HepG2 (cell line): ENCODE measurements around the gene APIP. TPM values are rescaled to one million over a fixed set of nuclear protein-coding genes. Genes with fewer than 3 reads are reported as not detected.
A peak's percentile ranks its signal among the peaks of the same experiment; 100 is the strongest.

Source experiments
- ASH2L ChIP-seq: fragments of 300-600, 200-600 bp; sonication (generic); IDR thresholded peaks from 2 replicates; pipeline ENCODE4 v1.7.0; 2017; ENCODE audit warnings: low read depth, mild to moderate bottlenecking, moderate library complexity, mixed read lengths, low read length; ENCODE audit not compliant: insufficient read length
- ATF4 ChIP-seq, 2 experiments: fragments of 450-650 bp in 1 of 2; sonication (generic) in 1 of 2; formaldehyde crosslinking; IDR thresholded peaks; 2 replicates each; pipeline versions ENCODE4 v1.5.0 to v1.8.0; 2020 to 2022; ENCODE audit warnings: mild to moderate bottlenecking in 1 of 2, missing genetic modification reagents in 1 of 2
- CC2D1A ChIP-seq: sonication (generic); formaldehyde crosslinking; IDR thresholded peaks from 2 replicates; pipeline ENCODE4 v1.8.1; 2023; ENCODE audit warnings: mild to moderate bottlenecking, missing genetic modification reagents
- CHD4 ChIP-seq: fragments of 200-600 bp; sonication (generic); IDR thresholded peaks from 2 replicates; pipeline ENCODE4 v1.7.0; 2017; ENCODE audit warnings: mild to moderate bottlenecking, low read length, borderline replicate concordance
- EED ChIP-seq: sonication (generic); formaldehyde crosslinking; IDR thresholded peaks from 2 replicates; pipeline ENCODE4 v1.5.0; 2020; ENCODE audit warnings: mild to moderate bottlenecking, missing genetic modification reagents
- FOXA3 ChIP-seq: IDR thresholded peaks from 2 replicates; pipeline ENCODE4 v1.6.1; 2016; ENCODE audit warnings: missing genetic modification reagents, missing compliant biosample characterization
- PHF5A ChIP-seq: IDR thresholded peaks from one replicate; pipeline ENCODE4 v1.6.1; 2018; ENCODE audit warnings: low read depth, missing genetic modification reagents; ENCODE audit not compliant: unreplicated experiment
- PRMT3 ChIP-seq: sonication (generic); formaldehyde crosslinking; IDR thresholded peaks from 2 replicates; pipeline ENCODE4 v1.8.1; 2022; ENCODE audit warnings: low read depth, mild to moderate bottlenecking, moderate library complexity, missing genetic modification reagents, borderline replicate concordance
- SAFB2 ChIP-seq: sonication (generic); formaldehyde crosslinking; IDR thresholded peaks from 2 replicates; pipeline ENCODE4 v1.5.1; 2020; ENCODE audit warnings: missing genetic modification reagents, low read depth, mild to moderate bottlenecking, borderline replicate concordance
- TEAD2 ChIP-seq: sonication (generic); formaldehyde crosslinking; IDR thresholded peaks from 2 replicates; pipeline ENCODE4 v1.9.0; 2021; ENCODE audit warnings: missing genetic modification reagents
- TOE1 ChIP-seq: sonication (generic); formaldehyde crosslinking; IDR thresholded peaks from 2 replicates; pipeline ENCODE4 v1.4.0; 2020; ENCODE audit warnings: mild to moderate bottlenecking, missing genetic modification reagents
- ZBTB3 ChIP-seq: sonication (generic); formaldehyde crosslinking; IDR thresholded peaks from 2 replicates; pipeline ENCODE4 v1.4.0; 2020; ENCODE audit warnings: low read depth, mild to moderate bottlenecking, moderate library complexity, missing genetic modification reagents, borderline replicate concordance
- ZBTB7A ChIP-seq: sonication (generic); formaldehyde crosslinking; IDR thresholded peaks from 2 replicates; pipeline ENCODE4 v1.8.0; 2022; ENCODE audit warnings: mild to moderate bottlenecking, missing genetic modification reagents
- ZFP1 ChIP-seq: IDR thresholded peaks from 2 replicates; pipeline ENCODE4 v1.6.1; 2016
- ZHX2 ChIP-seq, 2 experiments: sonication (generic) in 1 of 2; formaldehyde crosslinking in 1 of 2; IDR thresholded peaks; 2 replicates each; pipeline versions ENCODE4 v1.6.1 to v1.9.0; 2014 to 2022; ENCODE audit warnings: antibody characterized with exemption in 1 of 2, borderline replicate concordance in 1 of 2, inconsistent platforms in 1 of 2, low read depth in 1 of 2, missing genetic modification reagents in 1 of 2
- ZNF207 ChIP-seq: fragments of 450-650 bp; IDR thresholded peaks from 2 replicates; pipeline ENCODE4 v1.6.1; 2016; ENCODE audit warnings: antibody characterized with exemption, borderline replicate concordance
- ZNF670 ChIP-seq: sonication (generic); formaldehyde crosslinking; IDR thresholded peaks from 2 replicates; pipeline ENCODE4 v1.8.0; 2022; ENCODE audit warnings: mild to moderate bottlenecking, missing genetic modification reagents, borderline replicate concordance
- ZNF691 ChIP-seq: sonication (generic); formaldehyde crosslinking; IDR thresholded peaks from 2 replicates; pipeline ENCODE4 v1.4.0; 2020; ENCODE audit warnings: missing genetic modification reagents, low read depth, mild to moderate bottlenecking, borderline replicate concordance
- ZNF879 ChIP-seq: sonication (generic); formaldehyde crosslinking; IDR thresholded peaks from 2 replicates; pipeline ENCODE4 v1.8.1; 2023; ENCODE audit warnings: missing genetic modification reagents
- polyA plus RNA-seq, 8 experiments: library from polyadenylated mRNA; depleted of rRNA in 3 of 8; stranded (reverse) in 7 of 8; unstranded in 1 of 8; fragments of >200 nt; fragmentation: Illumina TruSeq in 4 of 8; extraction: Trizol in 4 of 8; gene quantifications; 2 replicates each; pipeline versions ENCODE4 v1.2.1 to v1.2.3, GENCODE V29; 2011 to 2016; ENCODE audit warnings: low read depth in 4 of 8, missing spikeins in 1 of 8, mixed read lengths in 1 of 8; ENCODE audit not compliant: insufficient read depth in 1 of 8
- total RNA-seq, 5 experiments: library from RNA; depleted of rRNA; stranded (reverse); fragments of >200 nt; fragmentation: Illumina TruSeq; extraction: Trizol; gene quantifications; 2 replicates each; pipeline ENCODE4 v1.2.3, GENCODE V29; 2016; ENCODE audit warnings: low read depth in 1 of 5
- TF ChIP-seq, protein P1 (sequence below): sonication (generic); formaldehyde crosslinking; IDR thresholded peaks from 2 replicates; pipeline ENCODE4 v1.5.0; 2020; ENCODE audit warnings: missing genetic modification reagents

APIP gene
- total and polyA plus RNA-seq, 2 of the 13 experiments (the other 11 are each of a cell fraction or from before 2014, with no cell fraction given): 16.9 to 31.0 TPM

DNA sequence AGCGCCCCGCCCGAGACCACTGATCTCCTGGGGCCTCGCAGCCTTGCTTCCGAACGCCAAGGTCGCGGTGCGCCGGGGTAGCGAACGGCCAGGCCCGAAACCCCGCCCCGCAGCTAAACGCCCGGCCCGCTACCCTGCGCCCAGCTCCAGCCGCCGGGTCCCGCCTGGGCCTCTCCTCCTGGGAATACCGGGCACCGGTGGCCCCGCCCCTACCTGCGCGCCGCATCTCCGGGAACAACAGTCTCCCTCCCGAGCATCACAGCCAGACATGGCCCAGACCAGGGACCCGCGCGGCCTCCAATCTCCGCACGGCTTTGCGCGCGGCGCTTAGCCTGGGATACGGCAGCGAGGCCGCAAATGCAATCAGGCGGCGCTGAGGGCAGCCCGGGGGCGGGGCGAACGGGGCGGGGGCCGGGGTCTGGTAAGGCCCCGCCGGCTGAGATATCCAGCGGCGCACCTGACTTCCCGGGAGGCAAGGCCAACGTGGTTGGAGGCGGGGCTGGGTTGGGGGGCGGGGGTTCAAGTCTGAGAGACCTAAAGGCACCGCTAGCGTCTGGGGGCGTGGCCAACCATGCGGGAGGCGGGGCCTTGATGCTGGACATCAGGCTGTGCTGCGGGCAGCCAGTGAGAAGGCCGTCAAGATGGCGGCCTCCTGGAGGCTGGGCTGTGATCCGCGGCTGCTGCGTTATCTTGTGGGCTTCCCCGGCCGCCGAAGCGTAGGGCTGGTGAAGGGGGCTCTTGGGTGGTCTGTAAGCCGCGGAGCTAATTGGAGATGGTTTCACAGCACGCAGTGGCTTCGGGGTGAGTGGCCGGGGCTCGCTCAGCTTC, at the start of gene APIP, which contains the start of gene PDHX (continued):
- TF ChIP-seq ZHX2 (IDR thresholded peaks at IDR 0.05; ENCODE audit: low read depth): no peak
- TF ChIP-seq ZHX2 (CRISPR knock-in tag; IDR thresholded peaks at IDR 0.05; ENCODE audit: borderline replicate concordance): peak; percentile 79; the same call in 1 of the 2 replicates
- no peak for TF ChIP-seq ZFP1
- TF ChIP-seq SAFB2 (CRISPR knock-in tag): peak; percentile 91
- peak; percentile 51; the same call in 1 of the 2 replicates for TF ChIP-seq ZBTB7A (CRISPR knock-in tag)
- no peak; the same call in 1 of the 2 replicates for TF ChIP-seq EED (CRISPR knock-in tag)
- no peak for TF ChIP-seq PHF5A (CRISPR knock-in tag)
- TF ChIP-seq, protein P1, sequence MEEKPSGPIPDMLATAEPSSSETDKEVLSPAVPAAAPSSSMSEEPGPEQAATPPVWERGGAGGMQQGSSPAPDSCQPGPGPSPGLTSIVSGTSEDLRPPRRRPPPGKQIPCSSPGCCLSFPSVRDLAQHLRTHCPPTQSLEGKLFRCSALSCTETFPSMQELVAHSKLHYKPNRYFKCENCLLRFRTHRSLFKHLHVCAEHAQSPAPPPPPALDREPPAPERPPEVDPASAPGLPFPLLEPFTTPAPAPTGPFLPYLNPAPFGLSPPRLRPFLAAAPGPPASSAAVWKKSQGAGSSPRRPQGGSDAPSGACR: no peak
- TF ChIP-seq ZNF670 (CRISPR knock-in tag): no peak
- no peak for TF ChIP-seq ZNF207
- no peak for TF ChIP-seq CC2D1A (CRISPR knock-in tag)
- peak; percentile 82 for TF ChIP-seq ASH2L
- TF ChIP-seq ZNF879: no peak
- 0 out of 2 replicates have a peak, but pooled peaks have one; percentile 41 for TF ChIP-seq TOE1
- TF ChIP-seq PRMT3 (CRISPR knock-in tag): 0 out of 2 replicates have a peak, but pooled peaks have one; percentile 20
- TF ChIP-seq CHD4: no peak
- TF ChIP-seq ZNF691 (CRISPR knock-in tag): peak; percentile 34; the same call in 1 of the 2 replicates
- TF ChIP-seq TEAD2 (CRISPR knock-in tag): no peak; the same call in 1 of the 2 replicates
- TF ChIP-seq ATF4 (CRISPR knock-in tag; IDR thresholded peaks at IDR 0.05): no peak
- no peak for TF ChIP-seq FOXA3
- TF ChIP-seq ZBTB3 (CRISPR knock-in tag): 0 out of 2 replicates have a peak, but pooled peaks have one; percentile 25
